NCI-H146 treated with DMSO at 0.1 percent for 48 hours (cell line): ENCODE measurements around the gene FKBP6.
"Not testable (repeated sequence)": the region's sequence is repeated elsewhere in the genome, so short reads cannot be mapped to it uniquely, and the experiment has no call there.

ENCODE experiments used
- DNase-seq: peaks from one replicate; lab custom pipeline; 2025; ENCODE audit not compliant: unreplicated experiment; lab: John Stamatoyannopoulos, UW

FKBP6 gene

GRCh38 chr7:73327922-73328321, at the start of gene FKBP6, which contains the start of gene TRIM50:
Gene FKBP6, plus strand, starts transcription at chr7:73328161. Its CDS starts 268 bp downstream, at chr7:73328429.
Gene TRIM50, minus strand, starts transcription at chr7:73328082. Its CDS starts 3,295 bp downstream, at chr7:73324787.
- DNase-seq = not testable (repeated sequence)

DNA sequence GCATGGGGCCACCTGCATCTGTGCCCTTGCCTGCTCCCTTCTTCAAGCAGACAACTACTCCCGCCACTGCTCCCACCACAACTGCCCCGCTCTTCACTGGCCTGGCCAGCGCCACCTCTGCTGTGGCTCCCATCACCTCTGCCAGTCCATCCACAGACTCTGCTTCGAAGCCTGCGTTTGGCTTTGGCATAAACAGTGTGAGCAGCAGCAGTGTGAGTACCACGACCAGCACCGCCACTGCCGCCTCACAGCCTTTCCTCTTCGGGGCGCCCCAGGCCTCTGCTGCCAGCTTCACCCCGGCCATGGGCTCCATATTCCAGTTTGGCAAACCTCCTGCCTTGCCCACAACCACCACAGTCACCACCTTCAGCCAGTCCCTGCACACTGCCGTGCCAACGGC, 30.7 kb upstream of the FKBP6 start:
- not testable (repeated sequence) for DNase-seq

- DNase-seq = not testable (repeated sequence)
These were observed 30.3 kb upstream of the FKBP6 start for GRCh38 chr7:73297706-73298105.

GRCh38 chr7:73299812-73300211, 28.1 kb upstream of the FKBP6 start:
- not testable (repeated sequence) for DNase-seq

- not testable (repeated sequence) for DNase-seq
These were observed 26.9 kb upstream of the FKBP6 start for GRCh38 chr7:73301108-73301507.

DNA sequence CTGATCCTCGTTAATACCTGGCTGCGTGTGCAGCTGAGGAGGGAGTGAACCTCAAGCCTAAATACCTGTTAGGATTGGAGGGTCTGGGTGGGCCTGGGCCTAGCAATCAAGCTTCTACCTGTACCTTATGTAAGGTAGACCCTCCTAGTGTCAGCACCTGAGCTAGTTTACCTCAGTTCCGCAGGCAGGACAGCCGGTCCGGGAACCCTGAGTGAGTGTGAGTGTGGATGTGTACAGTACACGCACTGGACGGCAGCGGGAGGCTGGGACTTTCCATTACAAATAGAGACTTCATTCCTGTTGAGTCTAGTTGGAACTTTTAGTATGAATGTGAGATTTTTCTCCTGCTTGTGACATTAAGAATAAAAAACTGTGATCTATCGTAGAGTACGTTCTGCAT, 25.1 kb upstream of the FKBP6 start:
- not testable (repeated sequence) for DNase-seq

DNA sequence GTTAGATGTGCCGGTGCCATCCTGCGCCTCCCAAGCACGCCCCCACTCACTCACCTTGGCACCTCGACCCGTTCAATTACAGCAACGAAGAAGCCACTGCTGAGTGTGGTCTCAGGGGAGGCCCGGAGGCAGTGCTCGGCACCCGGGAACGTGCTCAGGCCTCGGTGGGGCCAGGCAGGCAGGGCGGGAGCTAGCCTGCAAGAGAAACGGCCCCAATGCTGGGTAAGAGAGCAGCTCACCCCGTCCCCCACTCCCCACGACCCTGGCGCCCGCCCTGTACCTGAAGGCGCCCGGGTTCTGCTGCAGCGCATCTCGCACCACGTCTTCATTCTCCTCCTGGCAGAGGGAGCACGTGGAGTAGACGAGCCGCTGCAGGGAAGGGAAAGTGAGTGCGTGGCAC, 24.4 kb upstream of the FKBP6 start:
- no peak for DNase-seq

DNA sequence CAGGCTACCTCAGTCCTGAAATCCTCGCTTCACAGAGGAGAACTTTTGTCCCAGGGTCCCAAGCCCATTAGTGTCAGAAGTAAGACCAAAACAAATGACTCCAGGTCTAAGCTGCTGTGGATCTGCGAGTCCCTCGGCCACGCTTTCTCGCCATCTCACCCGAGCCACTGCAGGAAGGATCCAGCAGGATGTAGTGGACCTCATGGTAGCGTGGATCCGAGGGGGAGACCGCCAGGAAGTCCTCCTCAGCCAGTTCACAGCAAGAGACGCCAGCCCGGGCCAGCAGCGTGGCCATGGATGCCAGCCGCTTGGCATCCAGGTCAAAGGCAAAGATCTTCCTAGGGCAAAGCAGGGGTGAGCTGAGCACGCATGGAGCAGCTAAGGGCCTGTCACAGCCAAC, 23.9 kb upstream of the FKBP6 start:
- no peak for DNase-seq

DNA sequence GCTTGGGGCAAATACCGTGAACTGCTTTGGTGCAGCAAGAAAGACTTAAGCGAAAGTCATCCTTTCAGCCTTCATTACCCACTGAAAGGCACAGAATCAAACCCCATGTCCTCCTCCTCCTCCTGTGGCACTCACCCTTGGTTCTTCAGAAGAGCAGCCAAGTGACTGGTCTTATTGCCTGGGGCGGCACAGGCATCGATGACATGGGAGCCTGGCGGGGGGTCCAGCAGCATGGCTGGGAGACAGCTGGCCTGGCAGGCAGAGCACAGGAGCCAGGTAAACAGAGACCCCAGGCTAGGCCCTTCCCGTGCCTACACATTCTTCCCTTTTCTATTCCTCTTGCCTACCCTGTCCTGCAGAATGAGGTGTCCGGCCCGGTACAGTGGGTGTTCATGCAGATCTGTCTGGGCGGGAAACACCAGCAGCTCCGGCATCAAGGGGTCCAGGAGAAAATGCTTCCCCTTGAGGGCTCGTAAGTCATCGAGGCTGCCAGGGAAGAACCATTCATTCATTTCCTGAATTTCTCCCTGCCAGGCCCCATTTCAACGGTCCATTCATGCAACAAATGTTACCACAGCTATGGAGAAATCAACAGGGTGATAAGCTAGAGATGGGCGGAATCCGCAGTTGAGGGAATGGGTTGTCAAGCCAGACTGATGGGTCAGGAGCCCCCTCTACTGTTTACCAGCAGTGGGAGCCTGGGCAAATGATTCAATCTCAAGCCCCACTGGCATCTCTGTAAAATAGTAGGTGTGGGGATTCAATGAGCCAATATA, 23.2 kb upstream of the FKBP6 start:
- not testable (repeated sequence) for DNase-seq

DNA sequence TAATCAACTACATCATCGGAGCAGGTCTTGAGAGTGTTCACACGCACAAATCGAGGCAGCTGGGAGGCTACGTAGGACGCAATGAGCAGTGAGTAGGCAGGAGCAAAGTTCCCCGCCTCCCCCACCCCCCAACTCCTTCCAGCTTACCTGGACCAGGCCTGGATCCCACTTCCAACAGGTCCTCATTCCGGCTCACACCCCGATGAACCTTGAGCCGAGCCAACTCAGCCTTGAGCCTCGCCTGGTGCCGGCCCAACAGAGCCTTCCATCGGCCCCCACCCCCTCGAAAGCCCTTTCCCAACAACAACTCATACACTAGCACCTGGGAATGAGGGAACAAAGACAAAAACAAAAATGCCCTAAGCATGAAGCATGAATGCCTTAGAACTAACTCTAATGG, 20.5 kb upstream of the FKBP6 start:
- DNase-seq = no peak

DNA sequence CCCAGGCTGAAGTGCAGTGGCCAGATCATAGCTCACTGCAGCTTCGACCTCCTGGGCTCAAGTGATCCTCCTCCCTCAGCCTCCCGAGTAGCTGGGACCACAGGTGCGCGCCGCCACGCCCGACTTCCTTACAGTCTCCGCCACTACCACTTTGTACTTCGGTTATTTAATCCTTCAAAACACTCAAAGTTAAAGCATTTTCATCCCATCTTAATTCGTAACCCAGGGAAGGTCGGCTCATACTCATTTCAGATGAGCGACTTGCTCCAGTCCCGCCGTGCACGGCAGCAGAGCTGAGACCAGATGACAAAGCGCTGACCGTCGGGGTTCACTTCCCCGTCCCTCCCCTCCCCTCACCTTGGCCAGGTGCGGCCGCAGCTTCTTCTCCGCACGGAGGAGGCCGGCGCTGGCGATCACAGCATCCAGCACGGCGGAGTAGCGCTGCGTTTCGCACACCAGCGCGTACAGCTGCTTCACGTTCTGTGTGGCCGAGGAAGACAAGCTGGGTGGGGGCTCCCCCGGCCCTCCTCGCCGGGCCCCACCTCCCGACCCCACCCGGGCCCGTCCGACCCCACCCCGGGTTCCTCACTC, 19.8 kb upstream of the FKBP6 start:
- no peak for DNase-seq

DNA sequence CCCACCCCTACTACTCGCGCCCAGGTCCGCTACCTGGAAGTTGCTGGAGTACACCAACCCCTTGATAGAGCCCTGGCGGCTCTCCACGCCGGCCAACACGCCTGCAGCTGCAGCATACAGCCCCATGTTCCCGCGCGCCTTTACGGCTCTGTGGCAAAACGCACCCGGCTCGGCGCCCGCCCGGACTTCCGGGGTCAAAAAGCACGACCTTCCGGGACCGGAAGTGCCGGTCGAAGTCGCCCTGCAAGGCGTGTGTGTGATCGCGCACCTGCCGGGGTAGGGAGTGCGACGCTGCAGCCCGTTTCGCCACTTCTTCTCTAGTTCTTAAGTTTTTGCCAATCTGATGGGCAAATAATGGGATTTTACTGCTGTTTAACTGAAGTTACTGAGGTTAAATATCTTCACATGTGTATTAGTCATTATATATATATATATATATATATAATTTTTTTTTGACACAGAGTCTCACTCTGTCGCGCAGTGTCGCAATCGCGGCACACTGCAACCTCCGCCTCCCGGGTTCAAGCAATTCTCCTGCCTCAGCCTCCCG, 19.2 kb upstream of the FKBP6 start, which contains the start of gene NSUN5:
Gene NSUN5, minus strand, starts transcription at position 162 of the 550 bp plus-strand sequence. Its CDS starts 36 bp downstream, at position 126.
- peak; percentile 68 for DNase-seq

- not testable (repeated sequence) for DNase-seq
These were observed 16.5 kb upstream of the FKBP6 start for GRCh38 chr7:73311421-73311820.

- no peak for DNase-seq
These were observed 15.0 kb upstream of the FKBP6 start for GRCh38 chr7:73312831-73313520.

DNA sequence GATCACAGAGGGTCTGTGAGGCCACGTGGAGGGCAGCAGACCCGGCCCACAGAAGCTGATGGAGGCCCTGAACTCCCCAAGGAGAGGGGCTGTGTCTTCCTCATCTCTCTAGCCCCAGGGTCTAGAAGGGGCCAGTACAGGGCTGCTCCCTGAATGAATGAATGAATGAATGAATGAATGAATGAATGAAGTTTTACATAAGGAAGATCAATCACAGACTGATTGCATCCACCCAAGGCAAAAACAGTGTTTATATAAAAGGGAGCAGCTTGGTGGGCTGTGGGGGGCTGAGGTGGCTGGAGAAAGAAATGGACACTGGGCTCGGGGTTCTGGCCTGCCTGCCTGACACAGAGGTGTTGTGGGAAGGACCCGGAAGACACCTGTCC, 14.4 kb upstream of the FKBP6 start:
- no peak for DNase-seq

DNA sequence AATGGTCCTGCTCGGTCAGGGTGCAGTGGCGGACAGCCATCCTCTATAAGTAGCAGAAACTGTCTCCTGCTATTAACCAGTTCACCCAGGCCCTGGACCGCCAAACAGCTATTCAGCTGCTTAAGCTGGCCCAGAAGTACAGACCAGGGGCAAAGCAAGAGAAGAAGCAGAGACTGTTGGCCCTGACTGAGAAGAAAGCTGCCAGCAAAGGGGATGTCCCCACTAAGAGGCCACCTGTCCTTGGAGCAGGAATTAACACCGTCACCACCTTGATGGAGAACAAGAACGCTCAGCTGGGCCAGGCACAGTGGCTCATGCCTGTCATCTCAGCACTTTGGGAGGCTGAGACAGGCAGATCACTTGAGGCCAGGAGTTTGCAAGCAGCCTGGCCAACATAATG, 13.7 kb upstream of the FKBP6 start:
- DNase-seq = no peak

DNA sequence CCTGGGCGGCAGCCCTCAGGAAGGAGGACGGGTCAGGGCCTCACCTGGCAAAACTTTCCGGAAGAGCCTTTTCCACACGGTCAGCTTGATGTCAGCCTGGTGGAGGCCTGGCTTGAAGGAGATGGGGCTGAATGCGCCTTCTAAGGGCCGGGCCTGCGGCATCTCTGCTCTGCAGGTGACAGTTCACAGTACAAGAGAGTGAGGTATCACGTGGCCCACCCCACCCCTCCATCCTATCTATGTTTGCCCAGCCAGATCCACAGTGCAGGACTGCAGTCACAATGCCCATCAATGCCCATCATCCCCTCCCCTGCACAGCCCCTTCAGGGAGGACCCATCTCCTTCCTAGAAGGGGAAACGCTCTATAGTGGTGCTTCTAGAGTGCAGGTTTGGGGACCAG, 11.4 kb upstream of the FKBP6 start:
- DNase-seq = no peak

DNA sequence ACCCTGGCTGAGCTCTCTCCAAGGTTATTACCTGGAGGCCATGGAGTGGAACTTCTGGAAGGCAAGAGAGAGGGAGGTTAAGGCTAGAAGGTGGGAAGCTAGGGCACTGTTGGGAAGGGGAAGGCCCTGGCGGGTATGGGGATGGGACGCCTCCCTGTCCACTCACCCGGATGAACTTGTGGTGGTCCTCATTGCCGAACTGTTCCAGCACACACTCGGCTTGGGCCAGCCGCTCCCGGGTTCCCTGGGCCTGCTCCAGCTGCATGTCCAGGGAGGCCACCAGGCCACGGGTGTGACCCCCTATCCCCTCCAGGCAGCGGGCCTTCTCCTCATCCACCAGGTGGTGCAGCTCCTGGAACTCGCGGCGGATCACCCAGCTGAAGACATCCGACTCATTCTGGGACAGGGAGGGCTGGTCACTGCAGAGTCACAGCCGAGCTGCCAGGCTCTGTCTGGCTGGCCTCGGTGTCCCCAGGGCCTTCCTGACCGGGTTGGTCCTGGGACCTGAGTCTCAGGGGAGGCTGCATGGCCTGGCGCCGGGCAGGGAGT, 9.2 kb upstream of the FKBP6 start:
- DNase-seq = not testable (repeated sequence)

DNA sequence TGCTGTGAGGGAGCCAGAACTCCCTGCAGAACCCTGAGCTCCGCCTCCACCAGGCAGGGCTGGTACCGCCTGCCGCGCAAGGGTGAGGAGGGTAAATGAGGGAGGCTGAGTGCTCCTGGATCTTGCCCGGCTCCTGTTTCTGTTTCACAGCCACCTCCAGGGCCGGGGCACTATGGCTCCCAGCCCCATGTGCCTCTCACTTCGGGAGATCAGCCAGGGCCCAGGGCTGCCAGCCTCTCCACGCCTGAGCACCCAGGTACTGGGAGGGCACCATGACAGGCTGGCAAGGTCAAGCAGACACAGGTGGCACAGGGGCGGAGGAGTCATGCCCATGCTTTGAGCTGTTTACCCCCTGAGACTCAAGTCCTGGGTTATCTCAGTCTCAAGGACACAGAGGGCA, 8.4 kb upstream of the FKBP6 start:
- DNase-seq = not testable (repeated sequence)

DNA sequence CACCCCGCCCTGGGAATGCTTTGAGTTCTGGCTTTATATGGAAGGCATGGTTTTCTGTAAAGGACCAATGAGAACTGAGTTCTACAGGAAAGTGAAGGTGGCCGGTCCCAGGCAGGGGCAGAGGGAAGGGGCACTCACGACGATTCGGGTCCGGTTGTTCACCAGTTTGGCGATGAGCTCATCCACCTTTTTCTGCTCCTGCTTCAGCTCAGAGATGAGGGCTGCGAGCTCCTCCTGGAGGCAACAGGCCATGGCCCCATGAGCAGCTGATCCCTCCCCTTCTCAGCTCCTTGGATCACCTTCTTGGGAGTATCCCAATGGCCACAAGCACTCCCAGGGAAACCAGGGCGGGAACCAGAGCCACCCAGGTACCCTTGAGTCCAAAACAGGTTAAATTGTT, 8.0 kb upstream of the FKBP6 start:
- DNase-seq = not testable (repeated sequence)

GRCh38 chr7:73323434-73324080, 4.4 kb upstream of the FKBP6 start:
- not testable (repeated sequence) for DNase-seq
